K562 (cell line): ENCODE results near the gene NRARP. TPM values are rescaled to one million over a fixed set of nuclear protein-coding genes. Genes with fewer than 3 reads are reported as not detected.
A peak's percentile ranks its signal among the peaks of the same experiment; 100 is the strongest.

Source experiments
- ATAC-seq: fragments of 200-7000 bp; cut with Tn5 transposase; 3 replicates; pipeline ENCODE4 v1.9.1; 2020; ENCODE audit warnings: moderate library complexity
- BruUV-seq: library from RNA; stranded (reverse); fragments of 400-500 nt; replicated peaks from 2 replicates; lab custom pipeline; 2021; lab: Mats Ljungman, UMichigan
- CTCF ChIA-PET: fragments of 300-600 bp; formaldehyde crosslinking; extraction: SDS; loops from one replicate; lab custom pipeline; 2021; ENCODE audit warnings: low intra/inter-chr PET ratio; lab: Yijun Ruan, JAX
- POLR2A ChIA-PET: fragments of 300-600, 350-650 bp; sonication (Branson Sonifier 250); formaldehyde crosslinking; extraction: SDS; loops from one replicate; lab custom pipeline; 2021; ENCODE audit warnings: antibody characterized with exemption, inconsistent platforms; lab: Yijun Ruan, JAX
- DNase-seq, 4 experiments: peaks; one replicate each; pipeline versions ENCODE4 v3.0.0 to v3.0.0-alpha.2; 2011 to 2018; ENCODE audit warnings: low spot score in 3 of 4, mixed read lengths in 3 of 4; ENCODE audit errors: extremely low read depth in 1 of 4
- FAIRE-seq: peaks from 2 replicates; lab custom pipeline; 2011; peaks lifted over from hg19 to GRCh38; lab: Jason Lieb, UNC
- H2AFZ ChIP-seq: 2 replicates; pipeline ENCODE4 v1.6.0; 2011; ENCODE audit warnings: low read depth, low read length, control low read depth, inconsistent platforms
- H3K27ac ChIP-seq: fragments of 200-600 bp; 3 replicates; pipeline ENCODE4 v1.8.0; 2011; ENCODE audit warnings: low read depth, mild to moderate bottlenecking, control low read depth, inconsistent platforms, low read length, moderate library complexity, mixed read lengths; ENCODE audit errors: extremely low read depth
- H3K27me3 ChIP-seq, 2 experiments: fragments of 300-600 bp in 1 of 2; 2 replicates in 1 of 2; 3 replicates in 1 of 2; pipeline versions ENCODE4 v1.6.0 to v1.8.0; 2011; ENCODE audit warnings: inconsistent platforms in 2 of 2, low read length in 2 of 2, mild to moderate bottlenecking in 1 of 2, mixed read lengths in 1 of 2, moderate library complexity in 1 of 2; ENCODE audit not compliant: control insufficient read depth in 2 of 2, insufficient read depth in 2 of 2
- H3K36me3 ChIP-seq: fragments of 300-600 bp; 3 replicates; pipeline ENCODE4 v1.8.0; 2011; ENCODE audit warnings: mild to moderate bottlenecking, low read length, inconsistent platforms; ENCODE audit not compliant: control insufficient read depth, insufficient read depth
- H3K4me1 ChIP-seq, 2 experiments: fragments of 200-600 bp in 1 of 2; replicated peaks in 1 of 2; 2 replicates in 1 of 2; 3 replicates in 1 of 2; pipeline versions ENCODE4 v1.5.1 to v1.8.0; 2011; ENCODE audit warnings: inconsistent platforms in 2 of 2, low read length in 2 of 2, mild to moderate bottlenecking in 1 of 2, mixed read lengths in 1 of 2, moderate library complexity in 1 of 2; ENCODE audit not compliant: control insufficient read depth in 2 of 2, insufficient read depth in 2 of 2
- H3K4me2 ChIP-seq: 2 replicates; pipeline ENCODE4 v1.6.1; 2011; ENCODE audit warnings: low read length, control low read depth, inconsistent platforms, mixed read lengths; ENCODE audit not compliant: insufficient read depth
- H3K4me3 ChIP-seq: fragments of 200-600 bp; sonication (generic), shearing (Covaris generic); 2 replicates; pipeline ENCODE4 v1.5.1; 2016; ENCODE audit warnings: control low read depth, inconsistent platforms
- H3K79me2 ChIP-seq: fragments of 200-600 bp; 3 replicates; pipeline ENCODE4 v1.8.0; 2011; ENCODE audit warnings: low read length, inconsistent platforms; ENCODE audit not compliant: control insufficient read depth, insufficient read depth
- H3K9ac ChIP-seq, 2 experiments: 2 replicates each; pipeline versions ENCODE4 v1.6.0 to v1.6.1; 2011; ENCODE audit warnings: low read depth in 2 of 2, low read length in 2 of 2, control low read depth in 1 of 2, inconsistent platforms in 1 of 2, mild to moderate bottlenecking in 1 of 2, mixed read lengths in 1 of 2; ENCODE audit not compliant: insufficient read depth in 1 of 2
- H3K9me1 ChIP-seq: one replicate; pipeline ENCODE4 v1.6.0; 2011; ENCODE audit warnings: inconsistent platforms, mild to moderate bottlenecking, low read length, moderate library complexity; ENCODE audit not compliant: control insufficient read depth, insufficient read depth
- H3K9me3 ChIP-seq: replicated peaks from 2 replicates; pipeline ENCODE4 v1.5.1; 2011; ENCODE audit warnings: low read depth, low read length, inconsistent platforms; ENCODE audit not compliant: control insufficient read depth, insufficient read depth
- H4K20me1 ChIP-seq: replicated peaks from 2 replicates; pipeline ENCODE4 v1.6.1; 2011; ENCODE audit warnings: low read length, inconsistent platforms, mixed read lengths; ENCODE audit not compliant: control insufficient read depth, insufficient read depth
- ARNT ChIP-seq, 2 experiments: fragments of 450-650 bp; IDR thresholded peaks; 2 replicates each; pipeline ENCODE4 v1.6.1; 2016; ENCODE audit warnings: mild to moderate bottlenecking in 1 of 2
- PATZ1 ChIP-seq: fragments of 250-450 bp; sonication (Bioruptor Pico); IDR thresholded peaks from 2 replicates; pipeline ENCODE4 v1.5.0; 2020; ENCODE audit warnings: mild to moderate bottlenecking, borderline replicate concordance
- POLR2G ChIP-seq: fragments of 200-400 bp; formaldehyde crosslinking; IDR thresholded peaks from 2 replicates; pipeline ENCODE4 v1.6.1; 2017; ENCODE audit warnings: low read depth, mild to moderate bottlenecking, antibody characterized with exemption, low read length, moderate library complexity
- WGBS: fragments of 100-300 bp; shearing (Covaris generic); methylation state at CpG from one replicate; pipeline ENCODE4 v1.1.6; 2016; ENCODE audit warnings: low coverage, mixed read lengths; ENCODE audit not compliant: insufficient coverage; ENCODE audit errors: missing lambda C conversion rate; 5-methylcytosine and 5-hydroxymethylcytosine counted together
- in situ Hi-C: fragments of 300-500 bp; cut with MboI; formaldehyde crosslinking; loops from 4 replicates; pipeline ENCODE4 v1.15.0; 2018; ENCODE audit warnings: inconsistent platforms, mixed read lengths
- intact Hi-C: fragments of 100-400 bp; cut with micrococcal nuclease; formaldehyde crosslinking; loops from 2 replicates; pipeline ENCODE4 v1.14.2; 2022
- polyA plus RNA-seq, 8 experiments: library from polyadenylated mRNA; depleted of rRNA in 4 of 8; stranded (reverse) in 5 of 8; unstranded in 3 of 8; fragments of >200 nt; fragmentation: Nextera tagmentation in 2 of 8; fragmentation: Illumina TruSeq in 1 of 8; extraction: Ambion mirVana in 2 of 8; extraction: Trizol in 1 of 8; gene quantifications; 2 replicates each; pipeline versions ENCODE4 v1.2.1 to v1.2.3, GENCODE V29; 2011 to 2014; ENCODE audit warnings: inconsistent platforms in 1 of 8, missing spikeins in 1 of 8
- total RNA-seq, 7 experiments: library from RNA; depleted of rRNA in 6 of 7; stranded (reverse); fragments of >200 nt in 6 of 7; fragmentation: Illumina TruSeq in 2 of 7; extraction: Trizol in 2 of 7; gene quantifications; 2 replicates each; pipeline versions ENCODE4 v1.2.1 to v1.2.3, GENCODE V29; 2011 to 2021; ENCODE audit warnings: low replicate concordance in 1 of 7

Gene NRARP
- total and polyA plus RNA-seq, 9 of the 15 experiments (the other 6 are each of a cell fraction or from before 2014, with no cell fraction given) = 2.0 to 24.5 (median 7.2) TPM; not detected in 2

- no peak for DNase-seq
- ATAC-seq = no peak
- H3K4me3 ChIP-seq = no peak overlapping the region
- no peak for FAIRE-seq
- H3K9me3 ChIP-seq = no peaks in the 10 kb centered on the region
- in situ Hi-C loops (no loop called here), intact Hi-C loops (no loop called here)
- H3K4me1 ChIP-seq = peaks cover 13 to 44% of the 10 kb centered on the region in 2 experiments
- H3K9me1 ChIP-seq = no peaks in the 10 kb centered on the region
- peaks cover 59% of the 10 kb centered on the region; the same call in 2 of the 3 replicates for H3K36me3 ChIP-seq
- POLR2A ChIA-PET = interaction anchor here (1.0 to 2.2 kb wide), 4 partner anchors 13 to 38 kb away, joined by 3 to 5 read pairs (median 4); partner anchors contain the start of genes NRARP and TOR4A
- no TSS peak for BruUV-seq
- TF ChIP-seq PATZ1 (CRISPR knock-in tag) (no peak), ARNT (IDR thresholded peaks at IDR 0.05) (no peak), POLR2G (peak; percentile 64)
- TF ChIP-seq, all 486 proteins: peak for 1
- H3K27me3 ChIP-seq = no peaks in the 10 kb centered on the region
- CTCF ChIA-PET = no interaction called here
- H3K4me2 ChIP-seq = no peak overlapping the region
- H3K9ac ChIP-seq = peak overlapping the region in 1 of 2 experiments; percentile 52; a peak in 1 of 4 replicates
- no peak overlapping the region for H2AFZ ChIP-seq
- 89% methylated on average over 18 of the region's 22 CpGs for WGBS
- no peaks in the 10 kb centered on the region for H4K20me1 ChIP-seq
- no peak overlapping the region for H3K27ac ChIP-seq
- peaks cover 5% of the 10 kb centered on the region; the same call in 2 of the 3 replicates for H3K79me2 ChIP-seq
Observed at GRCh38 chr9:137264067-137264466, 38.0 kb downstream of the NRARP start.
